ENCODE data around the gene NMT1. TPM values are rescaled to one million over a fixed set of nuclear protein-coding genes. Genes with fewer than 3 reads are reported as not detected.

Gene NMT1
- total and polyA plus RNA-seq, 2 of the 13 experiments (the other 11 are each of a cell fraction or from before 2014, with no cell fraction given): 75.7 to 142 TPM

DNA sequence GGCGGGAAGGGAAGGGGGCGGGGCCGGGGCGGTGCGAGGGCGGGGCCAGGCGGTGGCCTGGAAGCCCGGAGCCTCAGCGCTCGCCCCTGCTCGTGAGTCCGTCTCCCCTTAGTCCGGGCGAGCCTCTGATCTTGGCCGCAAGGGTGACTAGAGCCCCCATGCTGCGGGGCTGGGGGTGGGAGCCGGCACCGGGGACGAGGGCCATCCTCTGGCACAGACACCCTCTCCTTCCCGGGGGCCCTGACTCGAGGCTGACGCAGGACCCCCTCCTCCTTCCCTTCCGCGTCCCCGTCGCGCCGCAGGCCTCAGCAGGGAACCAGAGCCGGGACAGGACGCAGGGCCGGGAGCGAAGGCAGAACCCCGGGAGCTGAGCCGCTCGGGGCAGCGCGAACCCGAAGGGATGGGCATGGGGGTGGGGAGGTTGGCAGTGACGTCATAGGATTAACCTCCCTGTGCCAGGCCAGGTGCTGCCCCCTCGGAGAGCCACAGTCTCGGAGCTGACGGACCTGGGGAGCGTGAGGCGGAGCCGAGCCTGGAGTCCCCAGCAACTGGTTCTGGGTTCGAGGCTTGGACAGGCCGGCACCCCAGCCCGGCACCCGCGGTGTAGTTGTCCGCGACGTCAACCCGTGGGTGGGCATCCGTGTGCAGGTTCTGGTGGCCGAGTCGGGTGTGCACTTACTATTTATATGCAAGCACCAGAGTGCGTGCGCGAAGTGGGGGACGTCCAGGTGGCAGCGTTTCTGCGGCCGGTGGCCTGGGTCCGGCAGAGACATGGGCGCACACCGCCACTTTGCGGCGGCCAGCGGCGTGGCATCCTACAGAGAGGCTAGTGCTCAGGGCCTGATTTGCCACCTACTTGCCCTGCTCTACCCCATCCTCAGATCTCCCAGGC is 71.7 kb downstream of the NMT1 start (continued):
- TF ChIP-seq CREM (IDR thresholded peaks at IDR 0.05) (peak; percentile 57; the same call in 1 of the 2 replicates), CREM (CRISPR knock-in tag; IDR thresholded peaks at IDR 0.05) (no peak), NFATC3 (CRISPR knock-in tag; IDR thresholded peaks at IDR 0.05) (no peak; the same call in 1 of the 2 replicates), ZMYM2 (CRISPR knock-in tag; IDR thresholded peaks at IDR 0.05) (peak; percentile 80), ZFP90 (CRISPR knock-in tag; IDR thresholded peaks at IDR 0.05; ENCODE audit: borderline replicate concordance) (peak; percentile 87), FOXP1 (IDR thresholded peaks at IDR 0.05) (no peak), FOXP1 (CRISPR knock-in tag; IDR thresholded peaks at IDR 0.05) (no peak), ZC3H4 (CRISPR knock-in tag; IDR thresholded peaks at IDR 0.05; ENCODE audit: borderline replicate concordance) (no peak), ZNF546 (CRISPR knock-in tag; conservative IDR thresholded peaks at IDR 0.05) (no peak), ZNF644 (CRISPR knock-in tag; IDR thresholded peaks at IDR 0.05; ENCODE audit: low read depth) (no peak), MBD4 (IDR thresholded peaks at IDR 0.05; ENCODE audit: borderline replicate concordance, low read length) (no peak), ZNF552 (CRISPR knock-in tag; IDR thresholded peaks at IDR 0.05; ENCODE audit: borderline replicate concordance) (no peak), RORA (CRISPR knock-in tag; IDR thresholded peaks at IDR 0.05) (no peak), ZNF720 (CRISPR knock-in tag; IDR thresholded peaks at IDR 0.05) (0 out of 2 replicates have a peak, but pooled peaks have one; percentile 15), MAFK (conservative IDR thresholded peaks at IDR 0.05 in 1 of 2, IDR thresholded peaks at IDR 0.05 in 1 of 2; ENCODE audit: low read length in 2 of 2) (no peak), ZNF740 (CRISPR knock-in tag; IDR thresholded peaks at IDR 0.05) (0 out of 2 replicates have a peak, but pooled peaks have one; percentile 23), KDM3A (CRISPR knock-in tag; IDR thresholded peaks at IDR 0.05; ENCODE audit: low read depth) (peak; percentile 85; the same call in 1 of the 2 replicates), KLF13 (CRISPR knock-in tag; IDR thresholded peaks at IDR 0.05) (peak; percentile 71; the same call in 1 of the 2 replicates), ZNF776 (CRISPR knock-in tag; IDR thresholded peaks at IDR 0.05) (no peak), SETDB1 (CRISPR knock-in tag; IDR thresholded peaks at IDR 0.05; ENCODE audit: borderline replicate concordance) (no peak), SMAD1 (CRISPR knock-in tag; IDR thresholded peaks at IDR 0.05; ENCODE audit: borderline replicate concordance, low read depth) (no peak; the same call in 1 of the 2 replicates), TBX2 (CRISPR knock-in tag; IDR thresholded peaks at IDR 0.05; ENCODE audit: borderline replicate concordance) (peak; percentile 64), RFXAP (CRISPR knock-in tag; IDR thresholded peaks at IDR 0.05; ENCODE audit: borderline replicate concordance) (peak; percentile 52; the same call in 1 of the 2 replicates), PAXIP1 (CRISPR knock-in tag; conservative IDR thresholded peaks at IDR 0.05) (no peak)
- TF ChIP-seq, protein P1, sequence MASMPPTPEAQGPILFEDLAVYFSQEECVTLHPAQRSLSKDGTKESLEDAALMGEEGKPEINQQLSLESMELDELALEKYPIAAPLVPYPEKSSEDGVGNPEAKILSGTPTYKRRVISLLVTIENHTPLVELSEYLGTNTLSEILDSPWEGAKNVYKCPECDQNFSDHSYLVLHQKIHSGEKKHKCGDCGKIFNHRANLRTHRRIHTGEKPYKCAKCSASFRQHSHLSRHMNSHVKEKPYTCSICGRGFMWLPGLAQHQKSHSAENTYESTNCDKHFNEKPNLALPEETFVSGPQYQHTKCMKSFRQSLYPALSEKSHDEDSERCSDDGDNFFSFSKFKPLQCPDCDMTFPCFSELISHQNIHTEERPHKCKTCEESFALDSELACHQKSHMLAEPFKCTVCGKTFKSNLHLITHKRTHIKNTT (CRISPR knock-in tag; IDR thresholded peaks at IDR 0.05): no peak
- TF ChIP-seq, protein P2, sequence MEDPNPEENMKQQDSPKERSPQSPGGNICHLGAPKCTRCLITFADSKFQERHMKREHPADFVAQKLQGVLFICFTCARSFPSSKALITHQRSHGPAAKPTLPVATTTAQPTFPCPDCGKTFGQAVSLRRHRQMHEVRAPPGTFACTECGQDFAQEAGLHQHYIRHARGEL (CRISPR knock-in tag; IDR thresholded peaks at IDR 0.05): no peak

Measured in HepG2 (cell line).